Peyer's patch (tissue), 4 donors: ENCODE results near the gene GABRQ. TPM values are rescaled to one million over a fixed set of nuclear protein-coding genes. Genes with fewer than 3 reads are reported as not detected.
"Not testable (repeated sequence)": the region's sequence is repeated elsewhere in the genome, so short reads cannot be mapped to it uniquely, and the experiment has no call there.

ENCODE experiments used
- DNase-seq, 3 donors: peaks; one replicate each; pipeline ENCODE4 v3.0.0-alpha.2; 2017 to 2019
- H3K27ac ChIP-seq, 4 donors: fragments of 200-600 bp; sonication (generic); one replicate each; pipeline ENCODE4 v1.5.1; 2016 to 2019
- H3K27me3 ChIP-seq, 2 donors: fragments of 200-600 bp; sonication (generic); one replicate each; pipeline ENCODE4 v1.5.1; 2019
- H3K36me3 ChIP-seq, 3 donors: fragments of 200-600 bp; sonication (generic); one replicate each; pipeline ENCODE4 v1.5.1; 2016 to 2019
- H3K4me1 ChIP-seq, 4 donors: fragments of 200-600 bp; sonication (generic); one replicate each; pipeline ENCODE4 v1.5.1; 2016 to 2019
- H3K4me3 ChIP-seq, 4 donors: fragments of 200-600 bp; sonication (generic); 1 replicate in 3 of 4; 2 replicates in 1 of 4; pipeline ENCODE4 v1.5.1; 2016 to 2019; ENCODE audit warnings: mild to moderate bottlenecking in 1 of 4
- H3K9me3 ChIP-seq, 4 donors: fragments of 200-600 bp; sonication (generic); one replicate each; pipeline ENCODE4 v1.5.1; 2016 to 2019; ENCODE audit warnings: mild to moderate bottlenecking in 1 of 4
- POLR2A ChIP-seq, 2 donors: fragments of 450-650 bp; IDR thresholded peaks; one replicate each; pipeline ENCODE4 v1.5.1; 2017; ENCODE audit warnings: antibody characterized with exemption in 2 of 2, mild to moderate bottlenecking in 2 of 2, moderate library complexity in 2 of 2
- total RNA-seq, 4 donors: library from RNA; depleted of rRNA; stranded (reverse); fragments of >200 nt; gene quantifications; one replicate each; pipeline ENCODE4 v1.1.0, GENCODE V29; 2016
- TF ChIP-seq, protein P1 (sequence below), 6 experiments: fragments of 450-650 bp in 4 of 6; fragments of 200-600 bp in 2 of 6; sonication (generic) in 1 of 6; IDR thresholded peaks; one replicate each; pipeline ENCODE4 v1.5.1; 2017 to 2019; ENCODE audit warnings: antibody characterized with exemption in 6 of 6, mild to moderate bottlenecking in 3 of 6, moderate library complexity in 1 of 6

GABRQ gene
- total RNA-seq, 4 donors from 2014 or later: not detected

DNA sequence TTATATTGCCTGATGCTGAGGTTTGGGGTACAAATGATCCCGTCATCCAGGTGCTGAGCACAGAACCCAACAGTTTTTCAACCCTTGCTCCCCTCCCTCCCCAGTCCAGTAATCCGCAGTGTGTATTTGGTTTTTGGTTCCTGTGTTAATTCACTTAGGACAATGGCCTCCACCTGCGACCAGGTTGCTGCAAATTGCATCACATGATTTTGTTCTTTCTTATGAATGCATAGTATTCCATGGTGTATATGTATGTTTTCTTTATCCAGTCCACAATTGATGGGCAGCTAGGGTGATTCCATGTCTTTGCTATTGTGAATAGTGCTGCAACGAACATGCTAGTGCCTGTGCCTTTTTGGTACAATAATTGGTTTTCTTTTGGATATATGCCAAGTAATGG lies 25.4 kb downstream of the GABRQ start:
- no peak overlapping the region for H3K27ac ChIP-seq
- H3K4me3 ChIP-seq: no peak overlapping the region
- DNase-seq: no peak
- no peaks in the 10 kb centered on the region for H3K4me1 ChIP-seq
- H3K9me3 ChIP-seq: no peaks in the 10 kb centered on the region
- no peaks in the 10 kb centered on the region for H3K27me3 ChIP-seq
- H3K36me3 ChIP-seq: no peaks in the 10 kb centered on the region
- TF ChIP-seq, protein P1, sequence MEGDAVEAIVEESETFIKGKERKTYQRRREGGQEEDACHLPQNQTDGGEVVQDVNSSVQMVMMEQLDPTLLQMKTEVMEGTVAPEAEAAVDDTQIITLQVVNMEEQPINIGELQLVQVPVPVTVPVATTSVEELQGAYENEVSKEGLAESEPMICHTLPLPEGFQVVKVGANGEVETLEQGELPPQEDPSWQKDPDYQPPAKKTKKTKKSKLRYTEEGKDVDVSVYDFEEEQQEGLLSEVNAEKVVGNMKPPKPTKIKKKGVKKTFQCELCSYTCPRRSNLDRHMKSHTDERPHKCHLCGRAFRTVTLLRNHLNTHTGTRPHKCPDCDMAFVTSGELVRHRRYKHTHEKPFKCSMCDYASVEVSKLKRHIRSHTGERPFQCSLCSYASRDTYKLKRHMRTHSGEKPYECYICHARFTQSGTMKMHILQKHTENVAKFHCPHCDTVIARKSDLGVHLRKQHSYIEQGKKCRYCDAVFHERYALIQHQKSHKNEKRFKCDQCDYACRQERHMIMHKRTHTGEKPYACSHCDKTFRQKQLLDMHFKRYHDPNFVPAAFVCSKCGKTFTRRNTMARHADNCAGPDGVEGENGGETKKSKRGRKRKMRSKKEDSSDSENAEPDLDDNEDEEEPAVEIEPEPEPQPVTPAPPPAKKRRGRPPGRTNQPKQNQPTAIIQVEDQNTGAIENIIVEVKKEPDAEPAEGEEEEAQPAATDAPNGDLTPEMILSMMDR (IDR thresholded peaks at IDR 0.05): no peak
- no peak for TF ChIP-seq POLR2A (IDR thresholded peaks at IDR 0.05)

DNA sequence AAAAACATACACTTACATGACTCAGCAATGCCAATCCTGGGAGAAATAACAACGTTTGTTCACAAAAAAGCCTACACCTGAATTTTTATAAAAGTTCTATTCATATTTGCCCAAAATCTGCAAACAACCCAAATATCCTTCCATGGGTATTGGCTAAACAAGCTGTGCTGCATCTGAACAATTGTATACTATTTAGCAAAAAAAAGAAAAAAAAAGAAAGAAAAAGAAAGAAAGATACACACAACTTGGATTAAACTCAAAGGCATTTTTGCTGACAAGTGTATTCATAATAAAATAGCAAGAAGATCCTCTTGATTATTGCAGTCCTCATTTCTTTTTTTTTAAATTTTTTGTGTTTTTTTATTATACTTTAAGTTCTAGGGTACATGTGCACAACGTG lies 36.4 kb downstream of the GABRQ start:
- Histone ChIP-seq H3K36me3 (no peaks in the 10 kb centered on the region), H3K4me1 (no peaks in the 10 kb centered on the region), H3K4me3 (no peak overlapping the region), H3K27ac (no peak overlapping the region), H3K9me3 (no peaks in the 10 kb centered on the region), H3K27me3 (no peaks in the 10 kb centered on the region)
- DNase-seq: no peak
- TF ChIP-seq, protein P1 (IDR thresholded peaks at IDR 0.05): no peak
- no peak for TF ChIP-seq POLR2A (IDR thresholded peaks at IDR 0.05)

DNA sequence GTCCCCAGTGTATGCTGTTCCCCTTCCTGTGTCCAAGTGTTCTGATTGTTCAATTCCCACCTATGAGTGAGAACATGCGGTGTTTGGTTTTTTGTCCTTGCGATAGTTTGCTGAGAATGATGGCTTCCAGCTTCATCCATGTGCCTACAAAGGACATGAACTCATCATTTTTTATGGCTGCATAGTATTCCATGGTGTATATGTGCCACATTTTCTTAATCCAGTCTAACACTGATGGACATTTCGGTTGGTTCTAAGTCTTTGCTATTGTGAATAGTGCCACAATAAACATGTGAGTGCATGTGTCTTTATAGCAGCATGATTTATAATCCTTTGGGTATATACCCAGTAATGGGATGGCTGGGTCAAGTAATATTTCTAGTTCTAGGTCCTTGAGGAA lies 37.0 kb downstream of the GABRQ start:
- H3K36me3 ChIP-seq, H3K9me3 ChIP-seq: not testable (repeated sequence)

DNA sequence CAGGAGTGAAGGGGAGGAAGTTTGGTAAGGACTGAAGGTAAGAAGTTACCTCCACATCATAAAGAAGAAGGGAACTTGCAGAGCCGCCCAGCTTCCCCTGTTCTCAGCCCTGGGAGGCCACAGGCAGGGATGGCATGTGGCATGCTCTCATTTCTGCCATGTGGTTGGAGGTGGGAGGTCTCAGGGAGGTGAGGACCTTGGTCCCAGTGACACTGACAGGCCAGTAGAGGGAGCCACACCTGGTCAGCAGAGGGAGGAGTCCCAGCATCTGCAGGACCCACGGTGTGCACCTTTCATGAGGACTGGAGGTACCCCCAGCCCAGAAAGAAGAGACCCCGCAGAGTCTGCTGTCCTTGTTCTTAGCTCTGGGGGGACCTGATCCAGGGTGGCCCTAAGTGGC lies 43.3 kb downstream of the GABRQ start:
- H3K4me1 ChIP-seq, H3K27ac ChIP-seq, H3K4me3 ChIP-seq, H3K27me3 ChIP-seq, H3K9me3 ChIP-seq, DNase-seq, H3K36me3 ChIP-seq: not testable (repeated sequence)

More for the DNA sequence above, 37.0 kb downstream of the GABRQ start:
- not testable (repeated sequence) for DNase-seq, H3K4me3 ChIP-seq, H3K27ac ChIP-seq, H3K27me3 ChIP-seq, H3K4me1 ChIP-seq

DNA sequence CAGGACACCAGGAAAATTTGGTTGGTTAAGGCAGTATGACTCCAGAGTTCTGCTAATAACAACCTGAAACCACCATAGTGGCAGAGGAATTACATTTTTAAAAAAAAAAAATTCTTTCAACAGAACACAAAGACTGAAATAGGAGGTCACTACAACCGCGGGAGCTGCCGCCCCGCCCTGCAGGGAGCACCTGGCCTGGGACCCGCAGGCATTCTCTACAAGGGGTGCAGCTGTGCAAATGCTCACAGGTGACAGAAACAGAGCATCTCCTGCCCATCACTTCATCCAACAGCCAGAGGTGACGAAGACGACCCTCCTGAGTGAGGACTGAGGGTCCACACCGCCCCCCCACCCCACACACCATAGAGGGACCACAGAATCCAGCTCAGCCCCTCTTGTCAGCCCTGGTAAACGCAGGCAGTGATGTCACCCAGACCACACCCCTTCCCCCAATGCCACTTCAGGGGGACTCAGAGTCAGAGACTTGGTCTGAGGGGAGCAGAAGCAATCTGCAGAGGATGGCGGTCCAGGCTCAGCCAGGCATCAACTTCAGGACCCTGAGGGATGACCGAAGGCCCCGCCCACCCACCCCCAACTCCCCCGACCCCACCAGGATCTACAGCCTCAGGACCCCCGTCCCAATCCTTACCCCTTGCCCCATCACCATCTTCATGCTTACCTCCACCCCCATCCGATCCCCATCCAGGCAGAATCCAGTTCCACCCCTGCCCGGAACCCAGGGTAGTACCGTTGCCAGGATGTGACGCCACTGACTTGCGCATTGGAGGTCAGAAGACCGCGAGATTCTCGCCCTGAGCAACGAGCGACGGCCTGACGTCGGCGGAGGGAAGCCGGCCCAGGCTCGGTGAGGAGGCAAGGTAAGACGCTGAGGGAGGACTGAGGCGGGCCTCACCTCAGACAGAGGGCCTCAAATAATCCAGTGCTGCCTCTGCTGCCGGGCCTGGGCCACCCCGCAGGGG lies 60.5 kb downstream of the GABRQ start, which contains the start of gene MAGEA3:
MAGEA3 (plus strand) TSS at position 843 of the 980 bp plus-strand sequence. CDS start 2,039 bp downstream, outside the sequence.
- not testable (repeated sequence) for H3K27me3 ChIP-seq, H3K4me1 ChIP-seq, H3K27ac ChIP-seq, H3K4me3 ChIP-seq, H3K9me3 ChIP-seq, H3K36me3 ChIP-seq
- peak in 1 of 3 donors; percentile 11 for DNase-seq

DNA sequence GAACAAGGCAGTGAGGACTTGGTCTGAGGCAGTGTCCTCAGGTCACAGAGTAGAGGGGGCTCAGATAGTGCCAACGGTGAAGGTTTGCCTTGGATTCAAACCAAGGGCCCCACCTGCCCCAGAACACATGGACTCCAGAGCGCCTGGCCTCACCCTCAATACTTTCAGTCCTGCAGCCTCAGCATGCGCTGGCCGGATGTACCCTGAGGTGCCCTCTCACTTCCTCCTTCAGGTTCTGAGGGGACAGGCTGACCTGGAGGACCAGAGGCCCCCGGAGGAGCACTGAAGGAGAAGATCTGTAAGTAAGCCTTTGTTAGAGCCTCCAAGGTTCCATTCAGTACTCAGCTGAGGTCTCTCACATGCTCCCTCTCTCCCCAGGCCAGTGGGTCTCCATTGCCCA lies 62.7 kb downstream of the GABRQ start:
- H3K27ac ChIP-seq, H3K9me3 ChIP-seq, H3K27me3 ChIP-seq, H3K4me1 ChIP-seq, H3K36me3 ChIP-seq, H3K4me3 ChIP-seq: not testable (repeated sequence)
- peak in 1 of 3 donors; percentile 29 for DNase-seq

DNA sequence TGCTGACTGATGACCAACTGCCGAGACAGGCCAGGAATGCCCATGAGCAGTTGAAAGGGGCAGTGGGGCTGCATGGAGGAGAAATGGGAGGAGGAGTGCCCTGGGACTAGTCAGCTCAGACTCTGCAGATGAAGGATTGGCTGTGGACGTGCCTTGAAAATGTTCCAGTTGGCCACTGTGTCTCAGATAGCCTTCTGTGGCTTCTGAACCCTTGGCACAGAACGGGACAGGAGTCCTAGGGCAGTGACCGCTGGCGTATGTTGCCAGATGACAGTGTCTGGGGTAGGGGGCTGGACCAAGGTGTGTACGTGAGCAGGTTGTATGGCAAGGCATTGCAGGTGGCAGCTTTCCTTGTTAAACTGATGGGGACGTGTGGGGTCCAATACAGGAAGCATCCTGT lies 68.8 kb downstream of the GABRQ start:
- H3K4me3 ChIP-seq, H3K27ac ChIP-seq, H3K9me3 ChIP-seq, H3K4me1 ChIP-seq, H3K36me3 ChIP-seq, H3K27me3 ChIP-seq, DNase-seq: not testable (repeated sequence)

Other genes starting within 250 kb of the GABRQ start
- under 1 TPM in 1 of 4 donors, not detected in 3; 0.66 TPM for gene GABRA3, start 186.6 kb upstream of the GABRQ start, total RNA-seq
- gene MAGEA3, start 60.9 kb downstream of the GABRQ start, total RNA-seq: not detected
- not detected for gene CSAG2, start 71.4 kb downstream of the GABRQ start, total RNA-seq
- gene MAGEA2B, start 76.7 kb downstream of the GABRQ start, total RNA-seq: not detected
- not detected for gene CSAG1, start 95.8 kb downstream of the GABRQ start, total RNA-seq
- gene MAGEA12, start 95.9 kb downstream of the GABRQ start, total RNA-seq: not detected
- not detected for gene MAGEA2, start 115.9 kb downstream of the GABRQ start, total RNA-seq
- not detected for gene CSAG3, start 121.3 kb downstream of the GABRQ start, total RNA-seq
- not detected for gene MAGEA6, start 131.8 kb downstream of the GABRQ start, total RNA-seq
- 10 to 100 TPM in 1 of 4 donors, 1 to 10 TPM in 3; 5.7 to 23.1 (median 9.5) TPM for gene CETN2, start 192.9 kb downstream of the GABRQ start, total RNA-seq
- gene NSDHL, start 193.2 kb downstream of the GABRQ start, total RNA-seq: 10 to 100 TPM; 13.2 to 77.2 (median 38.8) TPM